Activated naive CD4-positive, alpha-beta T cell treated with anti-CD3 and anti-CD28 coated beads for 36 hours (primary cell): ENCODE results near the gene SLC39A13. TPM values are rescaled to one million over a fixed set of nuclear protein-coding genes. Genes with fewer than 3 reads are reported as not detected.
A peak's percentile ranks its signal among the peaks of the same experiment; 100 is the strongest.

Experiments used
- CTCF ChIA-PET: fragments of 350-600 bp; sonication (Branson Sonifier 250); formaldehyde crosslinking; loops from one replicate; lab custom pipeline; 2021; ENCODE audit warnings: antibody characterized with exemption; lab: Charles Lee
- DNase-seq: peaks from one replicate; pipeline ENCODE4 v3.0.0-alpha.2; 2020
- H3K27ac Mint-ChIP-seq: one replicate; pipeline ENCODE4 v1.8.0; 2021; ENCODE audit warnings: mild to moderate bottlenecking, mixed read lengths
- H3K27me3 Mint-ChIP-seq: one replicate; pipeline ENCODE4 v1.8.0; 2021; ENCODE audit warnings: low read depth, mixed read lengths
- H3K36me3 Mint-ChIP-seq: one replicate; pipeline ENCODE4 v1.8.0; 2021; ENCODE audit warnings: low read depth, mixed read lengths
- H3K4me1 Mint-ChIP-seq: one replicate; pipeline ENCODE4 v1.8.0; 2021; ENCODE audit warnings: low read depth, mixed read lengths
- H3K4me3 Mint-ChIP-seq: one replicate; pipeline ENCODE4 v1.8.0; 2021; ENCODE audit warnings: mild to moderate bottlenecking, moderate library complexity, mixed read lengths
- H3K9me3 Mint-ChIP-seq: one replicate; pipeline ENCODE4 v1.8.0; 2021; ENCODE audit warnings: mixed read lengths
- intact Hi-C: fragments of 100-400 bp; cut with micrococcal nuclease; formaldehyde crosslinking; loops from one replicate; pipeline ENCODE4 v1.15.1; 2023
- total RNA-seq, 2 experiments: library from RNA; stranded (reverse); gene quantifications; one replicate each; pipeline ENCODE4 v1.2.3, GENCODE V29; 2021

The SLC39A13 gene
- total RNA-seq, 2 experiments from 2014 or later: 9.2 TPM

- peaks cover 38% of the 10 kb centered on the region for H3K36me3 Mint-ChIP-seq
- intact Hi-C loops: no loop called here
- H3K9me3 Mint-ChIP-seq: no peaks in the 10 kb centered on the region
- CTCF ChIA-PET: interaction anchor here (0.6 kb wide), 1 partner anchor 8 kb away, joined by 3 read pairs; no protein-coding TSS in a partner anchor
- H3K4me1 Mint-ChIP-seq: no peaks in the 10 kb centered on the region
- H3K27ac Mint-ChIP-seq: no peak overlapping the region
- H3K27me3 Mint-ChIP-seq: no peaks in the 10 kb centered on the region
- no peak for DNase-seq
- no peak overlapping the region for H3K4me3 Mint-ChIP-seq
Observed at GRCh38 chr11:47417712-47418111, 9.3 kb downstream of the SLC39A13 start.

- no peaks in the 10 kb centered on the region for H3K4me1 Mint-ChIP-seq
- intact Hi-C loops: no loop called here
- CTCF ChIA-PET: interaction anchor here (0.5 to 1.2 kb wide), 3 partner anchors 10 to 725 kb away, joined by 3 to 4 read pairs (median 4); partner anchors contain the start of gene SLC39A13
- H3K27me3 Mint-ChIP-seq: no peaks in the 10 kb centered on the region
- H3K27ac Mint-ChIP-seq: no peak overlapping the region
- no peak for DNase-seq
- H3K36me3 Mint-ChIP-seq: peaks cover 46% of the 10 kb centered on the region
- H3K9me3 Mint-ChIP-seq: no peaks in the 10 kb centered on the region
- H3K4me3 Mint-ChIP-seq: no peak overlapping the region
Observed at GRCh38 chr11:47418454-47419259, 10.3 kb downstream of the SLC39A13 start.

GRCh38 chr11:47425611-47426010 lies 17.2 kb downstream of the SLC39A13 start:
- no peak for DNase-seq
- H3K4me3 Mint-ChIP-seq: peak overlapping the region; percentile 98
- CTCF ChIA-PET: interaction anchor here (0.7 to 4.1 kb wide), 4 partner anchors 8 to 52 kb away, joined by 3 to 33 read pairs (median 14); no protein-coding TSS in a partner anchor
- peak overlapping the region; percentile 98 for H3K27ac Mint-ChIP-seq
- H3K36me3 Mint-ChIP-seq: peaks cover 40% of the 10 kb centered on the region
- no peaks in the 10 kb centered on the region for H3K27me3 Mint-ChIP-seq
- peaks cover 26% of the 10 kb centered on the region for H3K4me1 Mint-ChIP-seq
- H3K9me3 Mint-ChIP-seq: no peaks in the 10 kb centered on the region
- intact Hi-C loops: loop anchor here (1.0 kb wide), 11 partner anchors 17 to 423 kb away; partner anchors contain the start of genes AGBL2, CELF1, DDB2 and FNBP4

- Mint-ChIP-seq H3K27me3 (no peaks in the 10 kb centered on the region), H3K27ac (peak within 1 kb of the TSS; percentile 98), H3K4me3 (peak within 1 kb of the TSS; percentile 98), H3K9me3 (no peaks in the 10 kb centered on the region), H3K36me3 (peaks cover 38% of the 10 kb centered on the region), H3K4me1 (peaks cover 26% of the 10 kb centered on the region)
- CTCF ChIA-PET: interaction anchor here (0.7 to 4.1 kb wide), 4 partner anchors 9 to 53 kb away, joined by 3 to 33 read pairs (median 14); no protein-coding TSS in a partner anchor
- peak; percentile 99 for DNase-seq
- intact Hi-C loops: loop anchor here (1.0 kb wide), 11 partner anchors 18 to 422 kb away; partner anchors contain the start of genes AGBL2, CELF1, DDB2 and FNBP4
Observed at GRCh38 chr11:47426062-47426956, 17.9 kb downstream of the SLC39A13 start, which contains the start of gene PSMC3. Gene PSMC3, minus strand, starts transcription at chr11:47426439. Its CDS starts 160 bp downstream, at chr11:47426279.

- peaks cover 6% of the 10 kb centered on the region for H3K36me3 Mint-ChIP-seq
Observed at GRCh38 chr11:47430524-47430923, 22.1 kb downstream of the SLC39A13 start.

GRCh38 chr11:47431356-47432083 lies 23.1 kb downstream of the SLC39A13 start:
- DNase-seq: no peak
- Mint-ChIP-seq H3K27me3 (no peaks in the 10 kb centered on the region), H3K36me3 (no peaks in the 10 kb centered on the region), H3K4me3 (no peak overlapping the region), H3K9me3 (no peaks in the 10 kb centered on the region), H3K4me1 (peaks cover 3% of the 10 kb centered on the region), H3K27ac (no peak overlapping the region)
- CTCF ChIA-PET: interaction anchor here (1.2 kb wide), 1 partner anchor 58 kb away, joined by 4 read pairs; no protein-coding TSS in a partner anchor
- intact Hi-C loops: no loop called here

More at GRCh38 chr11:47430524-47430923, 22.1 kb downstream of the SLC39A13 start:
- CTCF ChIA-PET: interaction anchor here (1.6 kb wide), 1 partner anchor 56 kb away, joined by 4 read pairs; no protein-coding TSS in a partner anchor
- Mint-ChIP-seq H3K27ac (no peak overlapping the region), H3K27me3 (no peaks in the 10 kb centered on the region), H3K9me3 (no peaks in the 10 kb centered on the region), H3K4me1 (peaks cover 9% of the 10 kb centered on the region), H3K4me3 (no peak overlapping the region)
- no peak for DNase-seq
- intact Hi-C loops: no loop called here

GRCh38 chr11:47433157-47433556 lies 24.8 kb downstream of the SLC39A13 start:
- no peak overlapping the region for H3K4me3 Mint-ChIP-seq
- H3K9me3 Mint-ChIP-seq: no peaks in the 10 kb centered on the region
- DNase-seq: no peak
- CTCF ChIA-PET: interaction anchor here (1.1 kb wide), 2 partner anchors 20 to 22 kb away, joined by 3 to 5 read pairs; no protein-coding TSS in a partner anchor
- H3K4me1 Mint-ChIP-seq: no peaks in the 10 kb centered on the region
- no peaks in the 10 kb centered on the region for H3K36me3 Mint-ChIP-seq
- intact Hi-C loops: no loop called here
- no peak overlapping the region for H3K27ac Mint-ChIP-seq
- H3K27me3 Mint-ChIP-seq: no peaks in the 10 kb centered on the region

- no peak overlapping the region for H3K27ac Mint-ChIP-seq
- no peaks in the 10 kb centered on the region for H3K36me3 Mint-ChIP-seq
- DNase-seq: no peak
- no peaks in the 10 kb centered on the region for H3K27me3 Mint-ChIP-seq
- no peaks in the 10 kb centered on the region for H3K4me1 Mint-ChIP-seq
- no peak overlapping the region for H3K4me3 Mint-ChIP-seq
- intact Hi-C loops: no loop called here
- CTCF ChIA-PET: no interaction called here
- H3K9me3 Mint-ChIP-seq: no peaks in the 10 kb centered on the region
Observed at GRCh38 chr11:47434011-47434786, 25.8 kb downstream of the SLC39A13 start.

- H3K27me3 Mint-ChIP-seq: no peaks in the 10 kb centered on the region
- H3K4me1 Mint-ChIP-seq: no peaks in the 10 kb centered on the region
- intact Hi-C loops: no loop called here
- no peak for DNase-seq
- CTCF ChIA-PET: no interaction called here
- H3K4me3 Mint-ChIP-seq: no peak overlapping the region
- no peak overlapping the region for H3K27ac Mint-ChIP-seq
- no peaks in the 10 kb centered on the region for H3K9me3 Mint-ChIP-seq
- no peaks in the 10 kb centered on the region for H3K36me3 Mint-ChIP-seq
Observed at GRCh38 chr11:47435687-47436086, 27.3 kb downstream of the SLC39A13 start.

GRCh38 chr11:47436726-47437125 lies 28.3 kb downstream of the SLC39A13 start:
- intact Hi-C loops: no loop called here
- Mint-ChIP-seq H3K27me3 (no peaks in the 10 kb centered on the region), H3K36me3 (no peaks in the 10 kb centered on the region), H3K9me3 (no peaks in the 10 kb centered on the region), H3K27ac (no peak overlapping the region), H3K4me3 (no peak overlapping the region), H3K4me1 (no peaks in the 10 kb centered on the region)
- no peak for DNase-seq
- CTCF ChIA-PET: interaction anchor here (1.6 kb wide), 1 partner anchor 63 kb away, joined by 3 read pairs; no protein-coding TSS in a partner anchor
